H9 (cell line): ENCODE measurements around the gene TAT. TPM values are rescaled to one million over a fixed set of nuclear protein-coding genes. Genes with fewer than 3 reads are reported as not detected.

Source experiments
- DNase-seq: peaks from one replicate; pipeline ENCODE4 v3.0.0-alpha.2; 2017
- H2AFZ ChIP-seq: one replicate; pipeline ENCODE4 v1.6.1; 2013; ENCODE audit warnings: mild to moderate bottlenecking, low read length, control low read depth, moderate library complexity
- H2AK5ac ChIP-seq: 2 replicates; pipeline ENCODE4 v1.6.1; 2013; ENCODE audit warnings: low read length, control low read depth, mixed read lengths; ENCODE audit not compliant: insufficient read length
- H2BK120ac ChIP-seq: one replicate; pipeline ENCODE4 v1.6.1; 2013; ENCODE audit warnings: low read depth, mild to moderate bottlenecking, low read length, control low read depth, inconsistent platforms; ENCODE audit not compliant: poor library complexity, severe bottlenecking
- H2BK12ac ChIP-seq: 2 replicates; pipeline ENCODE4 v1.6.1; 2013; ENCODE audit warnings: low read length, control low read depth, mixed read lengths, low read depth; ENCODE audit not compliant: insufficient read length
- H2BK15ac ChIP-seq: 2 replicates; pipeline ENCODE4 v1.6.1; 2013; ENCODE audit warnings: low read depth, low read length, control low read depth
- H2BK20ac ChIP-seq: one replicate; pipeline ENCODE4 v1.6.1; 2013; ENCODE audit warnings: low read depth, mild to moderate bottlenecking, low read length, control low read depth, inconsistent platforms; ENCODE audit not compliant: poor library complexity, severe bottlenecking
- H2BK5ac ChIP-seq: 2 replicates; pipeline ENCODE4 v1.6.1; 2013; ENCODE audit warnings: low read length, control low read depth, mixed read lengths; ENCODE audit not compliant: insufficient read length
- H3K14ac ChIP-seq: 2 replicates; pipeline ENCODE4 v1.6.1; 2013; ENCODE audit warnings: low read length, control low read depth; ENCODE audit not compliant: insufficient read depth
- H3K18ac ChIP-seq: 2 replicates; pipeline ENCODE4 v1.6.1; 2013; ENCODE audit warnings: low read depth, mild to moderate bottlenecking, mixed read lengths, low read length, control low read depth; ENCODE audit not compliant: insufficient read length
- H3K23ac ChIP-seq: 2 replicates; pipeline ENCODE4 v1.6.1; 2013; ENCODE audit warnings: low read length, control low read depth, mixed read lengths, low read depth; ENCODE audit not compliant: insufficient read length
- H3K23me2 ChIP-seq: 2 replicates; pipeline ENCODE4 v1.6.1; 2013; ENCODE audit warnings: low read depth, mild to moderate bottlenecking, mixed read lengths, low read length, control low read depth; ENCODE audit not compliant: insufficient read length, poor library complexity, severe bottlenecking
- H3K27ac ChIP-seq: 2 replicates; pipeline ENCODE4 v1.5.1; 2013; ENCODE audit warnings: low read length, control low read depth, mixed read lengths, low read depth; ENCODE audit not compliant: insufficient read length
- H3K27me3 ChIP-seq: 2 replicates; pipeline ENCODE4 v1.6.1; 2013; ENCODE audit warnings: low read length, control low read depth, inconsistent platforms; ENCODE audit not compliant: insufficient read depth
- H3K4ac ChIP-seq: 2 replicates; pipeline ENCODE4 v1.6.1; 2013; ENCODE audit warnings: low read depth, mild to moderate bottlenecking, control low read depth, inconsistent platforms, low read length, moderate library complexity
- H3K4me1 ChIP-seq: 2 replicates; pipeline ENCODE4 v1.6.1; 2013; ENCODE audit warnings: low read length, control low read depth, inconsistent platforms; ENCODE audit not compliant: insufficient read depth
- H3K4me2 ChIP-seq: 2 replicates; pipeline ENCODE4 v1.6.1; 2013; ENCODE audit warnings: low read length, control low read depth, mixed read lengths; ENCODE audit not compliant: insufficient read length, insufficient read depth
- H3K56ac ChIP-seq: 2 replicates; pipeline ENCODE4 v1.6.1; 2013; ENCODE audit warnings: low read depth, mild to moderate bottlenecking, mixed read lengths, low read length, control low read depth; ENCODE audit not compliant: insufficient read length
- H3K79me1 ChIP-seq: 2 replicates; pipeline ENCODE4 v1.6.1; 2013; ENCODE audit warnings: low read depth, mild to moderate bottlenecking, moderate library complexity, low read length, control low read depth, inconsistent platforms; ENCODE audit not compliant: insufficient read depth, poor library complexity, severe bottlenecking
- H3K79me2 ChIP-seq: 2 replicates; pipeline ENCODE4 v1.6.1; 2013; ENCODE audit warnings: low read length, control low read depth, inconsistent platforms; ENCODE audit not compliant: insufficient read depth
- H3K9ac ChIP-seq: 2 replicates; pipeline ENCODE4 v1.6.1; 2013; ENCODE audit warnings: low read length, control low read depth, mixed read lengths; ENCODE audit not compliant: insufficient read length; ENCODE audit errors: extremely low read depth
- H3K9me3 ChIP-seq: one replicate; pipeline ENCODE4 v1.6.1; 2013; ENCODE audit warnings: low read depth, low read length, inconsistent platforms; ENCODE audit not compliant: control insufficient read depth
- H3T11ph ChIP-seq: one replicate; pipeline ENCODE4 v1.6.1; 2013; ENCODE audit warnings: mild to moderate bottlenecking, low read length, control low read depth, inconsistent platforms
- H4K20me1 ChIP-seq: one replicate; pipeline ENCODE4 v1.6.1; 2013; ENCODE audit not compliant: control insufficient read depth, insufficient read length, insufficient read depth
- H4K5ac ChIP-seq: 2 replicates; pipeline ENCODE4 v1.6.1; 2013; ENCODE audit warnings: low read depth, mild to moderate bottlenecking, mixed read lengths, low read length, control low read depth; ENCODE audit not compliant: insufficient read length
- H4K8ac ChIP-seq: replicated peaks from 2 replicates; pipeline ENCODE4 v1.6.1; 2013; ENCODE audit warnings: low read length, control low read depth, mixed read lengths, low read depth; ENCODE audit not compliant: insufficient read length
- H4K91ac ChIP-seq: 2 replicates; pipeline ENCODE4 v1.6.1; 2013; ENCODE audit warnings: low read depth, mild to moderate bottlenecking, moderate library complexity, mixed read lengths, low read length, control low read depth; ENCODE audit not compliant: insufficient read length
- H3K27ac Mint-ChIP-seq, 3 experiments: 2 replicates in 2 of 3; 3 replicates in 1 of 3; pipeline ENCODE4 v1.8.0; 2020 to 2021; ENCODE audit warnings: mixed read lengths in 3 of 3, mild to moderate bottlenecking in 1 of 3, moderate library complexity in 1 of 3
- H3K27me3 Mint-ChIP-seq: 2 replicates; pipeline ENCODE4 v1.8.0; 2021; ENCODE audit warnings: low read depth, mild to moderate bottlenecking, moderate library complexity, mixed read lengths
- H3K36me3 Mint-ChIP-seq, 3 experiments: 2 replicates in 2 of 3; 3 replicates in 1 of 3; pipeline ENCODE4 v1.8.0; 2020 to 2021; ENCODE audit warnings: low read depth in 3 of 3, mixed read lengths in 3 of 3; ENCODE audit not compliant: insufficient read depth in 1 of 3
- H3K4me1 Mint-ChIP-seq, 2 experiments: 2 replicates each; pipeline ENCODE4 v1.8.0; 2020; ENCODE audit warnings: mixed read lengths in 2 of 2
- H3K4me3 Mint-ChIP-seq, 2 experiments: 2 replicates in 1 of 2; 3 replicates in 1 of 2; pipeline ENCODE4 v1.8.0; 2020 to 2021; ENCODE audit warnings: mild to moderate bottlenecking in 2 of 2, mixed read lengths in 2 of 2, moderate library complexity in 1 of 2
- H3K9me3 Mint-ChIP-seq, 2 experiments: 2 replicates in 1 of 2; 3 replicates in 1 of 2; pipeline ENCODE4 v1.8.0; 2020; ENCODE audit warnings: mild to moderate bottlenecking in 2 of 2, mixed read lengths in 2 of 2, moderate library complexity in 1 of 2
- CTCF ChIP-seq: fragments of 200-600 bp; sonication (generic); conservative IDR thresholded peaks from 3 replicates; pipeline ENCODE4 v1.8.0; 2021; ENCODE audit warnings: antibody characterized with exemption, mild to moderate bottlenecking
- WGBS: extraction: QIAGEN DNeasy Blood & Tissue Kit; methylation state at CpG from one replicate; pipeline ENCODE4 v1.1.7; 2013; ENCODE audit warnings: missing lambda C conversion rate, low lambda C conversion rate, mixed read lengths; ENCODE audit not compliant: insufficient read length; ENCODE audit errors: extremely low coverage; 5-methylcytosine and 5-hydroxymethylcytosine counted together
- total RNA-seq: library from RNA; stranded (reverse); gene quantifications from 2 replicates; pipeline ENCODE4 v1.2.1, GENCODE V29; 2021

Gene TAT
- total RNA-seq, 1 experiment from 2014 or later: not detected

- H2BK12ac ChIP-seq: no peak overlapping the region
- no peaks in the 10 kb centered on the region for H3K4me1 ChIP-seq
- H3K4me2 ChIP-seq: peak overlapping the region; percentile 2
- H2BK15ac ChIP-seq: no peak overlapping the region
- H3K18ac ChIP-seq: no peak overlapping the region
- H4K5ac ChIP-seq: peak overlapping the region; percentile 3
- no peak overlapping the region for H3K9ac ChIP-seq
- no peak overlapping the region for H2BK120ac ChIP-seq
- no CpG with 5 or more reads among the region's 11 CpGs for WGBS
- no peaks in the 10 kb centered on the region for H3K79me2 ChIP-seq
- no peak overlapping the region for H2BK5ac ChIP-seq
- H3K4me1 Mint-ChIP-seq: peaks cover 2 to 4% of the 10 kb centered on the region in 2 experiments
- H4K20me1 ChIP-seq: no peaks in the 10 kb centered on the region
- H3K27ac ChIP-seq: no peak overlapping the region
- H3T11ph ChIP-seq: no peak overlapping the region
- H3K23me2 ChIP-seq: no peaks in the 10 kb centered on the region
- no peak overlapping the region for H3K14ac ChIP-seq
- H3K23ac ChIP-seq: no peak overlapping the region
- H2BK20ac ChIP-seq: no peak overlapping the region
- no peak overlapping the region for H3K56ac ChIP-seq
- peak; percentile 83 for DNase-seq
- H3K9me3 ChIP-seq: no peaks in the 10 kb centered on the region
- H2AFZ ChIP-seq: no peak overlapping the region
- H3K4me3 Mint-ChIP-seq: no peak overlapping the region
- H3K4ac ChIP-seq: no peak overlapping the region
- no peaks in the 10 kb centered on the region for H3K36me3 Mint-ChIP-seq
- H4K8ac ChIP-seq: no peak overlapping the region
- peak; percentile 86 for TF ChIP-seq CTCF
- no peak overlapping the region for H2AK5ac ChIP-seq
- no peaks in the 10 kb centered on the region for H3K9me3 Mint-ChIP-seq
- no peak overlapping the region; a peak in 1 of 7 replicates for H3K27ac Mint-ChIP-seq
- H4K91ac ChIP-seq: no peak overlapping the region
- H3K27me3 Mint-ChIP-seq: peaks cover 3% of the 10 kb centered on the region; the same call in 1 of the 2 replicates
- no peaks in the 10 kb centered on the region for H3K27me3 ChIP-seq
- no peaks in the 10 kb centered on the region for H3K79me1 ChIP-seq
Observed at GRCh38 chr16:71542377-71542776, 34.5 kb downstream of the TAT start.
